ENCODE data around the gene PSMD9. TPM values are rescaled to one million over a fixed set of nuclear protein-coding genes. Genes with fewer than 3 reads are reported as not detected.
A peak's percentile ranks its signal among the peaks of the same experiment; 100 is the strongest.

The PSMD9 gene
- total and polyA plus RNA-seq, 4 donors: 39.0 to 57.6 (median 51.2) TPM

DNA sequence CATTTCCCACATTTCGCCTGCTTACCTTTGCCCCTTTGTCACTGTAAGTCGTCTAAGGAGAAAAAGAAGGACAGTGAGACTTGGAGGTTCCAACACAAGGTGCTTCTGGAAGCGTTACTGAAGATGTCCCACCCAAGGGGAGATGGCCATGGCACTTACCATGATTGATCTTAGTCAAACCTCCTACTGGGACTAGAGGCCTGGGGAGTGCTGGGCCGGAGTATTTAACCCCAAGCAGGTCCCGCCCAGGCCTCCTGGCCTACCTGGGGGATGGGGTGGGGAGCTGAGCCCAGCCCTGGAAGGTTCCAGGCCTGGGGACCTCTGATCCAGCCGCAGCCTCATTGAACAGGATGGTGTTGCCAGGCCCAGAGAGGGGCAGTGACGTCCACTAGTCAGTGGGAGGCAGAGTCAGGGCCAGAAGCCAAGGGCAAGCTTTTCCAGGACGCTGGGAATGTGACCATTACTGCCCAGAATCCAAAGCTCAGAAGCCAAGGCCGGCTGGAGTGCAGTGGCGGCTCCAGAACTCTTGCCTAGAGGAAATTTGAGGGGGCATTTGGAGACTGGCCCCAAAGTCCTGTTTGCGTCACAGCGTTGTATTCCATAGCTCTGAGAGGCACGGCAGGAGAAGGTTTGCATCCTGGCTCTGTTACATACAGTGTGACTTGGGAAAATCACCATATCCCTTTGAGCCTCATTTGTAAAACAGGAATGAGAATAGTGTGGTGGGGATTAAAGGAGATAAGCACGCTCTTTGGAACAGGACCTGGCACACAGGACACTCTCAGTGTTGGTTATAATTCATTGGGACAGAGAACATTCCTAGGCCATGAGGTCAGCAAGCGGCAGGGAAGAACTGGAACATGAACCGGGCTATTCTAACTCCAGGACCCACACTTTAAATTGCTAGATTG is 29.7 kb upstream of the PSMD9 start, which contains the start of gene HPD:
Gene HPD, minus strand, starts transcription at position 198 of the 911 bp plus-strand sequence. Its CDS starts 36 bp downstream, at position 162.
- H3K36me3 ChIP-seq (ENCODE audit: control insufficient read depth in 4 of 4, insufficient read depth in 3 of 4, low read depth in 1 of 4, low read length in 3 of 4): peaks cover 5 to 14% (median 11%) of the 10 kb centered on the region in 4 donors
- H3K27me3 ChIP-seq (ENCODE audit: control insufficient read depth in 4 of 4, insufficient read depth in 4 of 4, low read length in 3 of 4): no peaks in the 10 kb centered on the region
- peak; percentile 60 for DNase-seq (ENCODE audit: low spot score)
- H3K9me3 ChIP-seq (ENCODE audit: control insufficient read depth in 4 of 4, low read length in 3 of 4): no peaks in the 10 kb centered on the region
- peak in 1 of 2 donors; percentile 88 for TF ChIP-seq EGR1 (IDR thresholded peaks at IDR 0.05; ENCODE audit: low read depth in 2 of 2)
- peak; percentile 52 for TF ChIP-seq FOXA1 (IDR thresholded peaks at IDR 0.05)
- TF ChIP-seq, protein P1, sequence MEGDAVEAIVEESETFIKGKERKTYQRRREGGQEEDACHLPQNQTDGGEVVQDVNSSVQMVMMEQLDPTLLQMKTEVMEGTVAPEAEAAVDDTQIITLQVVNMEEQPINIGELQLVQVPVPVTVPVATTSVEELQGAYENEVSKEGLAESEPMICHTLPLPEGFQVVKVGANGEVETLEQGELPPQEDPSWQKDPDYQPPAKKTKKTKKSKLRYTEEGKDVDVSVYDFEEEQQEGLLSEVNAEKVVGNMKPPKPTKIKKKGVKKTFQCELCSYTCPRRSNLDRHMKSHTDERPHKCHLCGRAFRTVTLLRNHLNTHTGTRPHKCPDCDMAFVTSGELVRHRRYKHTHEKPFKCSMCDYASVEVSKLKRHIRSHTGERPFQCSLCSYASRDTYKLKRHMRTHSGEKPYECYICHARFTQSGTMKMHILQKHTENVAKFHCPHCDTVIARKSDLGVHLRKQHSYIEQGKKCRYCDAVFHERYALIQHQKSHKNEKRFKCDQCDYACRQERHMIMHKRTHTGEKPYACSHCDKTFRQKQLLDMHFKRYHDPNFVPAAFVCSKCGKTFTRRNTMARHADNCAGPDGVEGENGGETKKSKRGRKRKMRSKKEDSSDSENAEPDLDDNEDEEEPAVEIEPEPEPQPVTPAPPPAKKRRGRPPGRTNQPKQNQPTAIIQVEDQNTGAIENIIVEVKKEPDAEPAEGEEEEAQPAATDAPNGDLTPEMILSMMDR (IDR thresholded peaks at IDR 0.05; ENCODE audit: low read depth, low read length, missing input control): no peak
- peak; percentile 98 for TF ChIP-seq TAF1 (conservative IDR thresholded peaks at IDR 0.05)
- peak; percentile 51 for TF ChIP-seq FOXA2 (IDR thresholded peaks at IDR 0.05)
- TF ChIP-seq JUND (IDR thresholded peaks at IDR 0.05): peak; percentile 98 to 100
- TF ChIP-seq, protein P2, sequence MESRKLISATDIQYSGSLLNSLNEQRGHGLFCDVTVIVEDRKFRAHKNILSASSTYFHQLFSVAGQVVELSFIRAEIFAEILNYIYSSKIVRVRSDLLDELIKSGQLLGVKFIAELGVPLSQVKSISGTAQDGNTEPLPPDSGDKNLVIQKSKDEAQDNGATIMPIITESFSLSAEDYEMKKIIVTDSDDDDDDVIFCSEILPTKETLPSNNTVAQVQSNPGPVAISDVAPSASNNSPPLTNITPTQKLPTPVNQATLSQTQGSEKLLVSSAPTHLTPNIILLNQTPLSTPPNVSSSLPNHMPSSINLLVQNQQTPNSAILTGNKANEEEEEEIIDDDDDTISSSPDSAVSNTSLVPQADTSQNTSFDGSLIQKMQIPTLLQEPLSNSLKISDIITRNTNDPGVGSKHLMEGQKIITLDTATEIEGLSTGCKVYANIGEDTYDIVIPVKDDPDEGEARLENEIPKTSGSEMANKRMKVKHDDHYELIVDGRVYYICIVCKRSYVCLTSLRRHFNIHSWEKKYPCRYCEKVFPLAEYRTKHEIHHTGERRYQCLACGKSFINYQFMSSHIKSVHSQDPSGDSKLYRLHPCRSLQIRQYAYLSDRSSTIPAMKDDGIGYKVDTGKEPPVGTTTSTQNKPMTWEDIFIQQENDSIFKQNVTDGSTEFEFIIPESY (IDR thresholded peaks at IDR 0.05): peak; percentile 83
- peak; percentile 92 for TF ChIP-seq YY1 (IDR thresholded peaks at IDR 0.05)
- peak; percentile 86 for TF ChIP-seq NR2F2 (IDR thresholded peaks at IDR 0.05)
- peak; percentile 97 for TF ChIP-seq SP1 (IDR thresholded peaks at IDR 0.05)
- TF ChIP-seq GABPA (IDR thresholded peaks at IDR 0.05 in 1 of 2, conservative IDR thresholded peaks at IDR 0.05 in 1 of 2): peak in 1 of 2 donors; percentile 67
- peak; percentile 66 for TF ChIP-seq HNF4G (IDR thresholded peaks at IDR 0.05)
- TF ChIP-seq, protein P3, sequence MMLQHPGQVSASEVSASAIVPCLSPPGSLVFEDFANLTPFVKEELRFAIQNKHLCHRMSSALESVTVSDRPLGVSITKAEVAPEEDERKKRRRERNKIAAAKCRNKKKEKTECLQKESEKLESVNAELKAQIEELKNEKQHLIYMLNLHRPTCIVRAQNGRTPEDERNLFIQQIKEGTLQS (IDR thresholded peaks at IDR 0.05): peak; percentile 95
- peak; percentile 48 to 51 for TF ChIP-seq RAD21 (IDR thresholded peaks at IDR 0.05)
- peak; percentile 85 to 96 for TF ChIP-seq RXRA (IDR thresholded peaks at IDR 0.05)
- peak; percentile 97 for TF ChIP-seq REST (IDR thresholded peaks at IDR 0.05)
- peak; percentile 90 for TF ChIP-seq MAX (IDR thresholded peaks at IDR 0.05)
- TF ChIP-seq HNF4A (conservative IDR thresholded peaks at IDR 0.05): peak; percentile 96 to 98
- H3K4me1 ChIP-seq (ENCODE audit: control insufficient read depth in 4 of 4, insufficient read depth in 4 of 4, low read length in 3 of 4): peaks cover 10 to 58% (median 30%) of the 10 kb centered on the region in 4 donors
- 29% methylated on average over 16 of the region's 16 CpGs for WGBS
- peak within 1 kb of the TSS; percentile 61 to 66 (median 66) for H3K4me3 ChIP-seq (ENCODE audit: low read depth in 1 of 3, low read length in 3 of 3)
- peak within 1 kb of the TSS; percentile 85 to 97 for H3K9ac ChIP-seq (ENCODE audit: low read depth in 1 of 2, low read length in 2 of 2)
- H3K27ac ChIP-seq (ENCODE audit: low read depth in 1 of 2, low read length in 2 of 2): peak within 1 kb of the TSS; percentile 93 to 97
